Inflammatory macrophage treated with lipopolysaccharide for 1 hour (primary cell): ENCODE data around the gene NLRP14.

Experiments
- DNase-seq, 2 donors: peaks; one replicate each; pipeline ENCODE4 v3.0.0-alpha.2; 2020 to 2022

NLRP14 gene

GRCh38 chr11:7060868-7061267 is 40.6 kb downstream of the NLRP14 start:
- DNase-seq = no peak

- DNase-seq = no peak
Measured at GRCh38 chr11:7062534-7062933, 42.3 kb downstream of the NLRP14 start.

GRCh38 chr11:7072401-7073028 is 52.2 kb downstream of the NLRP14 start:
- no peak for DNase-seq

- no peak for DNase-seq
Measured at GRCh38 chr11:7077101-7077500, 56.8 kb downstream of the NLRP14 start.

- no peak for DNase-seq
Measured at GRCh38 chr11:7079545-7080135, 59.4 kb downstream of the NLRP14 start.

GRCh38 chr11:7080900-7081299 is 60.6 kb downstream of the NLRP14 start:
- no peak for DNase-seq

GRCh38 chr11:7081441-7081840 is 61.2 kb downstream of the NLRP14 start:
- DNase-seq = no peak

GRCh38 chr11:7088921-7089320 is 68.6 kb downstream of the NLRP14 start, which contains the start of gene RBMXL2:
Gene RBMXL2, plus strand, starts transcription at chr11:7088998. Its CDS starts 123 bp downstream, at chr11:7089121.
- no peak for DNase-seq

- DNase-seq = no peak
Measured at GRCh38 chr11:7089328-7090251, 69.3 kb downstream of the NLRP14 start.

- DNase-seq = peak; percentile 34 to 80
Measured at GRCh38 chr11:7098235-7098832, 78.1 kb downstream of the NLRP14 start.

- no peak for DNase-seq
Measured at GRCh38 chr11:7115780-7116179, 95.5 kb downstream of the NLRP14 start.

- DNase-seq = no peak
Measured at GRCh38 chr11:7116370-7116769, 96.1 kb downstream of the NLRP14 start.
